Thyroid gland (tissue), 4 donors: ENCODE data around the gene TFAP2D.

Experiments
- POLR2A ChIP-seq, 2 donors: fragments of 450-650 bp; IDR thresholded peaks; one replicate each; pipeline ENCODE4 v1.6.1; 2017; ENCODE audit warnings: antibody characterized with exemption in 2 of 2, mild to moderate bottlenecking in 2 of 2, moderate library complexity in 1 of 2
- TF ChIP-seq, protein P1 (sequence below), 6 experiments: fragments of 200-600 bp in 3 of 6; fragments of 450-650 bp in 3 of 6; sonication (generic) in 3 of 6; IDR thresholded peaks; one replicate each; pipeline ENCODE4 v1.5.1; 2016 to 2019; ENCODE audit warnings: antibody characterized with exemption in 6 of 6, mild to moderate bottlenecking in 2 of 6, inconsistent platforms in 1 of 6, moderate library complexity in 1 of 6

DNA sequence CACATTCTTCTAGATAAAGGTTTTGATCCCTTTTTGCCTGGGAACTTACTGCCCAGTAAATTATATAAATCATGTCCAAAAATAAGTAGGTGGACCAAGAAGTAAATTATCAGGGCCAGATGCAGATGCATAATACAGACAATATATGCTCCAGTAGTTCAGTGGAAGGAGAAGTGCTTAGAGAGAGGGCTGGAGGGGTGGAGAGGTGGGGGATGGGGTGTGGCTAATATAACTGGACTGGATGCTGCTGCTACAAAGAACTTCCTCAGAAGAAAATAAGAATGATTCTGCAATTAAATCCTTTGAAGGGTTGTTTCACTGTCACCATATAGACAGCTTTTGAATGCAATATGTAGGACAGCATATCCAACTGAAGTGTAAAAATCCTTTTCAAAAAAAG, 14.8 kb upstream of the TFAP2D start:
- TF ChIP-seq POLR2A (IDR thresholded peaks at IDR 0.05): no peak
- TF ChIP-seq, protein P1, sequence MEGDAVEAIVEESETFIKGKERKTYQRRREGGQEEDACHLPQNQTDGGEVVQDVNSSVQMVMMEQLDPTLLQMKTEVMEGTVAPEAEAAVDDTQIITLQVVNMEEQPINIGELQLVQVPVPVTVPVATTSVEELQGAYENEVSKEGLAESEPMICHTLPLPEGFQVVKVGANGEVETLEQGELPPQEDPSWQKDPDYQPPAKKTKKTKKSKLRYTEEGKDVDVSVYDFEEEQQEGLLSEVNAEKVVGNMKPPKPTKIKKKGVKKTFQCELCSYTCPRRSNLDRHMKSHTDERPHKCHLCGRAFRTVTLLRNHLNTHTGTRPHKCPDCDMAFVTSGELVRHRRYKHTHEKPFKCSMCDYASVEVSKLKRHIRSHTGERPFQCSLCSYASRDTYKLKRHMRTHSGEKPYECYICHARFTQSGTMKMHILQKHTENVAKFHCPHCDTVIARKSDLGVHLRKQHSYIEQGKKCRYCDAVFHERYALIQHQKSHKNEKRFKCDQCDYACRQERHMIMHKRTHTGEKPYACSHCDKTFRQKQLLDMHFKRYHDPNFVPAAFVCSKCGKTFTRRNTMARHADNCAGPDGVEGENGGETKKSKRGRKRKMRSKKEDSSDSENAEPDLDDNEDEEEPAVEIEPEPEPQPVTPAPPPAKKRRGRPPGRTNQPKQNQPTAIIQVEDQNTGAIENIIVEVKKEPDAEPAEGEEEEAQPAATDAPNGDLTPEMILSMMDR (IDR thresholded peaks at IDR 0.05): no peak
